ENCODE measurements around the gene ANKRD37. TPM values are rescaled to one million over a fixed set of nuclear protein-coding genes. Genes with fewer than 3 reads are reported as not detected.

ANKRD37 gene
- total RNA-seq, 1 donor from 2014 or later: 3.6 TPM

- TF ChIP-seq CTCF (conservative IDR thresholded peaks at IDR 0.05): no peak
- Mint-ChIP-seq H3K36me3 (peaks cover 3% of the 10 kb centered on the region), H3K4me3 (peak within 1 kb of the TSS; percentile 92), H3K4me1 (ENCODE audit: unreplicated experiment) (peaks cover 20% of the 10 kb centered on the region), H3K27ac (peak within 1 kb of the TSS; percentile 97), H3K9me3 (peaks cover 13% of the 10 kb centered on the region), H3K27me3 (peaks cover 3% of the 10 kb centered on the region)
- DNase-seq (ENCODE audit: extremely low spot score, unreplicated experiment): no peak
Measured at GRCh38 chr4:185395238-185395955, 1.2 kb upstream of the ANKRD37 start, which contains the start of gene LRP2BP. Gene LRP2BP (minus strand): TSS chr4:185395924. CDS start chr4:185378186, 17,738 bp downstream.

- TF ChIP-seq CTCF (conservative IDR thresholded peaks at IDR 0.05): no peak
- H3K27me3 Mint-ChIP-seq: peaks cover 3% of the 10 kb centered on the region
- H3K4me1 Mint-ChIP-seq (ENCODE audit: unreplicated experiment): peaks cover 20% of the 10 kb centered on the region
- H3K4me3 Mint-ChIP-seq: peak overlapping the region; percentile 92
- H3K36me3 Mint-ChIP-seq: peaks cover 3% of the 10 kb centered on the region
- peak overlapping the region; percentile 97 for H3K27ac Mint-ChIP-seq
- peaks cover 10% of the 10 kb centered on the region for H3K9me3 Mint-ChIP-seq
- peak; percentile 99 for DNase-seq (ENCODE audit: extremely low spot score, unreplicated experiment)
Measured at GRCh38 chr4:185395956-185396723, 501 bp upstream of the ANKRD37 start.

GRCh38 chr4:185398618-185399017 is 2.0 kb downstream of the ANKRD37 start:
- Mint-ChIP-seq H3K36me3 (peaks cover 6% of the 10 kb centered on the region), H3K4me1 (ENCODE audit: unreplicated experiment) (peaks cover 20% of the 10 kb centered on the region), H3K9me3 (no peaks in the 10 kb centered on the region), H3K27me3 (peaks cover 3% of the 10 kb centered on the region), H3K27ac (no peak overlapping the region), H3K4me3 (no peak overlapping the region)
- no peak for TF ChIP-seq CTCF (conservative IDR thresholded peaks at IDR 0.05)
- no peak for DNase-seq (ENCODE audit: extremely low spot score, unreplicated experiment)

GRCh38 chr4:185399466-185399865 is 2.8 kb downstream of the ANKRD37 start:
- Mint-ChIP-seq H3K27me3 (peaks cover 3% of the 10 kb centered on the region), H3K36me3 (peaks cover 6% of the 10 kb centered on the region), H3K4me1 (ENCODE audit: unreplicated experiment) (peaks cover 18% of the 10 kb centered on the region), H3K9me3 (no peaks in the 10 kb centered on the region), H3K4me3 (no peak overlapping the region), H3K27ac (no peak overlapping the region)
- no peak for TF ChIP-seq CTCF (conservative IDR thresholded peaks at IDR 0.05)
- no peak for DNase-seq (ENCODE audit: extremely low spot score, unreplicated experiment)

- Mint-ChIP-seq H3K4me1 (ENCODE audit: unreplicated experiment) (no peaks in the 10 kb centered on the region), H3K27me3 (no peaks in the 10 kb centered on the region), H3K4me3 (no peak overlapping the region), H3K9me3 (no peaks in the 10 kb centered on the region), H3K27ac (no peak overlapping the region), H3K36me3 (peaks cover 17% of the 10 kb centered on the region)
- TF ChIP-seq CTCF (conservative IDR thresholded peaks at IDR 0.05): no peak
- DNase-seq (ENCODE audit: extremely low spot score, unreplicated experiment): no peak
Measured at GRCh38 chr4:185404031-185404430, 7.4 kb downstream of the ANKRD37 start.

All from type B pancreatic cell (in vitro differentiated cells).